Bronchial epithelial cell (primary cell): ENCODE measurements around the gene CORO6. TPM values are rescaled to one million over a fixed set of nuclear protein-coding genes. Genes with fewer than 3 reads are reported as not detected.

Experiments used
- DNase-seq: peaks from one replicate; pipeline ENCODE4 v3.0.0-alpha.2; 2010; ENCODE audit warnings: low read depth
- FAIRE-seq: peaks from 2 replicates; lab custom pipeline; 2011; peaks lifted over from hg19 to GRCh38; lab: Jason Lieb, UNC
- H3K27me3 ChIP-seq: 2 replicates; pipeline ENCODE4 v1.5.1; 2011; ENCODE audit warnings: low read length; ENCODE audit not compliant: control insufficient read depth, insufficient read depth
- H3K36me3 ChIP-seq: 2 replicates; pipeline ENCODE4 v1.5.1; 2011; ENCODE audit warnings: low read length; ENCODE audit not compliant: control insufficient read depth, insufficient read depth
- H3K4me3 ChIP-seq: 2 replicates; pipeline ENCODE4 v1.5.1; 2011; ENCODE audit warnings: mild to moderate bottlenecking, low read depth, low read length, control low read depth
- total RNA-seq: library from RNA; depleted of rRNA; stranded (reverse); fragments of >200 nt; gene quantifications from 2 replicates; pipeline ENCODE4 v1.2.1, GENCODE V29; 2014
- TF ChIP-seq, protein P1 (sequence below): IDR thresholded peaks from 2 replicates; pipeline ENCODE4 v1.5.1; 2011; ENCODE audit warnings: mild to moderate bottlenecking, moderate library complexity, low read length, control low read depth, inconsistent platforms; ENCODE audit not compliant: insufficient read depth, severe bottlenecking

The CORO6 gene
- total RNA-seq, 1 donor from 2014 or later = 0.79 TPM

DNA sequence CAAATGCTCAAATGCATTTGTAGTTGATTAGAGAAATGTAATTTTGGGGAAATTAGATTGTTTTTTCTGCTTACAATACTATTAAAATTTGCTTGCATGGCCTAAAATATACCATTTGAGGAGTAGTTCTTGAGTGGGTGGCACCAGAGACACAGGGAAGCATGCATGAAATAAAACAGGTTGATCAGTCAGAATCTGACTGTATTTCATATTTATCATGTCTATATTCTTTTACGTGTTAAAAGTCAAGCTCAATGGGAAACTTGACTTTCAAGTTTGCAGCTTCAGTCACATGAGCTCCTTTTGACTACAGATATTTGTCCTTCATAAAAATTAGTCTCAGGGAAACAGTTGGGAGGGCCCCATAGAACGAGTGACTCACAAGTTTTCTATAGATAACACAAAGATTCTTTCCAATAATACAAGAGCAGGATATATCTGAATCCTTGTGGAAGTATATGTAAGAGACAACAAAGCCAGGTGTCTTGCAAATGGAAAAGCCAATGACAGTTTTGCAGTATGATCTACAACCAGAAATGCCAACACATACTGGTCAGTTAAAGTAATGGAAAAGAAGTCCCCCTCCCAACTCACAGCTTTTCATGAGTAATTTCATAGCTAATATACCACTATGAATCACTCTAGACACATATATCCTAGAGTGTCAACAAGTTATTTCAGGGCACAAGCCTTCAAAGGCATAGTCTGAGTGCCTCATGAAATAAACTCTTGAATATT, 42.2 kb upstream of the CORO6 start:
- TF ChIP-seq, protein P1, sequence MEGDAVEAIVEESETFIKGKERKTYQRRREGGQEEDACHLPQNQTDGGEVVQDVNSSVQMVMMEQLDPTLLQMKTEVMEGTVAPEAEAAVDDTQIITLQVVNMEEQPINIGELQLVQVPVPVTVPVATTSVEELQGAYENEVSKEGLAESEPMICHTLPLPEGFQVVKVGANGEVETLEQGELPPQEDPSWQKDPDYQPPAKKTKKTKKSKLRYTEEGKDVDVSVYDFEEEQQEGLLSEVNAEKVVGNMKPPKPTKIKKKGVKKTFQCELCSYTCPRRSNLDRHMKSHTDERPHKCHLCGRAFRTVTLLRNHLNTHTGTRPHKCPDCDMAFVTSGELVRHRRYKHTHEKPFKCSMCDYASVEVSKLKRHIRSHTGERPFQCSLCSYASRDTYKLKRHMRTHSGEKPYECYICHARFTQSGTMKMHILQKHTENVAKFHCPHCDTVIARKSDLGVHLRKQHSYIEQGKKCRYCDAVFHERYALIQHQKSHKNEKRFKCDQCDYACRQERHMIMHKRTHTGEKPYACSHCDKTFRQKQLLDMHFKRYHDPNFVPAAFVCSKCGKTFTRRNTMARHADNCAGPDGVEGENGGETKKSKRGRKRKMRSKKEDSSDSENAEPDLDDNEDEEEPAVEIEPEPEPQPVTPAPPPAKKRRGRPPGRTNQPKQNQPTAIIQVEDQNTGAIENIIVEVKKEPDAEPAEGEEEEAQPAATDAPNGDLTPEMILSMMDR = no peak
- DNase-seq (peak; percentile 95), FAIRE-seq (no peak)
- H3K4me3 ChIP-seq = no peak overlapping the region
- H3K36me3 ChIP-seq = no peaks in the 10 kb centered on the region
- H3K27me3 ChIP-seq = no peaks in the 10 kb centered on the region

DNA sequence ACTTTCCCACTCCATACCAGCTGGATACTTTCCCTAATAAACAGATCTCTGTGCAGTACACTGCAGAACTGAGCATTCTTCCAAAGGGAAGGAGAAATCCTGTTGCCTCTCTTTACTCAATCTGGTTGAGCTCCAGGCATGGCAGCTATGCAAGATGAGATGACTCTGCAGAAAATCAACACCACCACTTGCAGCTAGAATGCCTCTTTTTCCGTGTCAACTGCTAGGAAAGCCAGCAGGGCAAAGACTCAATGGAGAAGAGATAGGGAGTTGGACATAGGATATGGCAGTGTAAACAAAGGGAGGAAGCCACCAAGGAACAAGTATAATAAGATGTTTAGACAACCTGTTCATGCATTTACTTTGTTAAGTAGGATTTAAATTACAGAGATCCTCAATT, 40.4 kb upstream of the CORO6 start:
- H3K36me3 ChIP-seq = no peaks in the 10 kb centered on the region
- DNase-seq (no peak), FAIRE-seq (no peak)
- no peak overlapping the region for H3K4me3 ChIP-seq
- H3K27me3 ChIP-seq = no peaks in the 10 kb centered on the region
- TF ChIP-seq, protein P1 = no peak

DNA sequence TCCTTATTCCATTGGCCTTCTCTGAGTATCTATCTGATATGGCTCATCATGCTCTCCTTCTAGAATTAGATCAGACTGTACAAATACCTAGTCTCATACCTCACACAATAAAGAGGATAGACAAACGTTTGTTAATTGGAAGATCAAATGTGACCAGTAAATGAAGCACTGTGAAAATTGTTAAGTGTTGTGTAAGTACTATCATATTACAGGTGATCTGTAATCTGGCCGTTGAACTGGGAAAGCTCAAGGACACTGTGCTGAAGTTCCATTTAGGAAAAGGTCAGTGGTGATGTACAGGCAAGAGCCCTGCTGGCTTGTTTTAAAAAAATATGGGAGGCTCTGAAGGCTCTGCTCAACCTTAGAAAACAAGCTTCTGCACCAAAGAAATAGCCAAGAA, 38.5 kb upstream of the CORO6 start:
- TF ChIP-seq, protein P1 = no peak
- no peak overlapping the region for H3K4me3 ChIP-seq
- DNase-seq (no peak), FAIRE-seq (no peak)
- no peaks in the 10 kb centered on the region for H3K27me3 ChIP-seq
- no peaks in the 10 kb centered on the region for H3K36me3 ChIP-seq

DNA sequence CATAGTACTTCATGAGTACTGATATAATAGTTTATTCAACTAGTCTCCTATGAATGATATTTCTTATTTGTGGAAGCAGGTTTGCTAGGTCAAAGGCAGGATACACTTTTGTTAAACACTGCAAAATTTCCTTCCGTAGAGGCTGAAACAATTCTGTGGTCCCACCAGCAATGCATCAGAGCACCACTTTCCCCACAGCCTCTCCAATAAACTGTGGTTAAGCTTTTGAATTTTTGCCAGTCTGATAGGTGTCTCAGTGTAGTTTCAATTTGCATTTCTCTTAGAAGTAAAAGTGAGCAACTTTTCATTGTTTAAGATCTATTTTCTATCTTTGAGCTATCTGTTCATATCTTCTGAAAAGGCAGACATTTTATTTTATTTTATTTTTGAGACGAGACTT, 36.4 kb upstream of the CORO6 start:
- Histone ChIP-seq H3K4me3 (no peak overlapping the region), H3K27me3 (no peaks in the 10 kb centered on the region), H3K36me3 (no peaks in the 10 kb centered on the region)
- DNase-seq (no peak), FAIRE-seq (no peak)
- TF ChIP-seq, protein P1 = no peak

DNA sequence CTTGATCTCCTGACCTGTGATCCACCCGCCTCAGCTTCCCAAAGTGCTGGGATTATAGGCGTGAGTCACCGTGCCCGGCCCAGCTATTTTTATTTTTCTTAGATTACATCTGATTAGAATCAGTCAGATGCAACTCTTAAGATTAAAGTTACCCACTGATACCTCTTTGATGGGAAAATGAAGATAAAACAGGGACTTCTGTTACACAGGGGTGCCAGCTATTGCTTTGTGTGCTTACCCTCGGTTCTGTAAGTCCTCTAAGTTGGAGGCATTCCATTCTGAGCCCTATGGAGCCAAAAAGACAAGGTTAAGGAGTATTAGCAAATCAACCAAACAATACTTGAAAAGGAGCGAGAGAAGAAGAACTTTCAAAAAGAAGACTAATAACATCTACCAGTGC, 32.6 kb upstream of the CORO6 start:
- DNase-seq = no peak
- FAIRE-seq = no peak
- TF ChIP-seq, protein P1 = no peak

DNA sequence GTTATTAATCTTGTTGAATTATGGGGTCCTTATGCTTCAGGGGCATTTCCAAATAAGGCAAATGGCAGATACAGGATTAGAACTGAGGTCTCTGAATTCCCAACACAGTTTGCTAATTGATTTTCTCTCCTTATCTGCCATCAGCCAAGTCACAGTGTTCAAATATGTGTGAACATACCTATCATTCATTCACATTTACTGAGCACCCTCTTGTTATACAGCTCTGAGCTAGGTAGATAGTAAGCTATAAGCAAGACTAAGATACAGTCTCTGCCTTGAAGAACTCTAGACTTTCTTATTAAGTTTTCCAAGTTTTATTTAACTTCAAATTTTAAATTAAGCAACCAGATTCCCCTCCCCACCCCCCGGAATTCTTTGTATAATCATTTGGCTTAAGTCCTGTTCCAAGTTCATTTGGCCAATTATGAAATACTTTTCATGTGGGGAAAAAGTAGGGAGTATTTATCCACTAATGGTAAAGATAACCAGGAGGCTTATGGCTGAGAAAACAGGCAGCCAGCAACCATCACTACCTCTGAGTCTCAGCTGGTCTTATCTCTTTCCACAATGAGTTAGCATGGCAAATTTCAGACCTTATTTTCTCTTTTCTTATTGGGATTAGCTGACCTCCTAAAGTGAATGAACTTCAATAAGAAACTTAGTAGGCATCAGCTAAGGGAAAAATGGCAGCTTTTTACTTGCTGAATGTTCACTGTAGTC, 31.4 kb upstream of the CORO6 start:
- Histone ChIP-seq H3K36me3 (no peaks in the 10 kb centered on the region), H3K27me3 (no peaks in the 10 kb centered on the region), H3K4me3 (no peak overlapping the region)
- DNase-seq = no peak
- TF ChIP-seq, protein P1 = no peak
- FAIRE-seq = no peak

More for the DNA sequence above, 32.6 kb upstream of the CORO6 start:
- no peaks in the 10 kb centered on the region for H3K27me3 ChIP-seq
- H3K4me3 ChIP-seq = no peak overlapping the region
- H3K36me3 ChIP-seq = no peaks in the 10 kb centered on the region
